ENCODE data around the gene OPRM1.

The OPRM1 gene

GRCh38 chr6:154106251-154106650, 67.2 kb downstream of the OPRM1 start:
- Mint-ChIP-seq H3K4me1 (ENCODE audit: low read depth) (no peaks in the 10 kb centered on the region), H3K36me3 (no peaks in the 10 kb centered on the region), H3K9me3 (ENCODE audit: low read depth) (no peaks in the 10 kb centered on the region), H3K27ac (no peak overlapping the region), H3K27me3 (peaks cover 13% of the 10 kb centered on the region), H3K4me3 (no peak overlapping the region)

- Mint-ChIP-seq H3K27me3 (peaks cover 4% of the 10 kb centered on the region), H3K9me3 (ENCODE audit: low read depth) (no peaks in the 10 kb centered on the region), H3K36me3 (no peaks in the 10 kb centered on the region), H3K4me3 (no peak overlapping the region), H3K4me1 (ENCODE audit: low read depth) (no peaks in the 10 kb centered on the region), H3K27ac (no peak overlapping the region)
Measured at GRCh38 chr6:154111025-154111424, 72.0 kb downstream of the OPRM1 start.

GRCh38 chr6:154112181-154112809, 73.3 kb downstream of the OPRM1 start:
- Mint-ChIP-seq H3K36me3 (no peaks in the 10 kb centered on the region), H3K4me1 (ENCODE audit: low read depth) (no peaks in the 10 kb centered on the region), H3K27me3 (peaks cover 4% of the 10 kb centered on the region), H3K4me3 (no peak overlapping the region), H3K27ac (no peak overlapping the region), H3K9me3 (ENCODE audit: low read depth) (no peaks in the 10 kb centered on the region)

- no peaks in the 10 kb centered on the region for H3K36me3 Mint-ChIP-seq
- no peak overlapping the region for H3K27ac Mint-ChIP-seq
- H3K4me3 Mint-ChIP-seq: no peak overlapping the region
- peaks cover under 1% of the 10 kb centered on the region for H3K27me3 Mint-ChIP-seq
- no peaks in the 10 kb centered on the region for H3K9me3 Mint-ChIP-seq (ENCODE audit: low read depth)
- no peaks in the 10 kb centered on the region for H3K4me1 Mint-ChIP-seq (ENCODE audit: low read depth)
Measured at GRCh38 chr6:154113392-154113791, 74.4 kb downstream of the OPRM1 start.

- peaks cover 8% of the 10 kb centered on the region for H3K27me3 Mint-ChIP-seq
- H3K9me3 Mint-ChIP-seq (ENCODE audit: low read depth): no peaks in the 10 kb centered on the region
- H3K4me1 Mint-ChIP-seq (ENCODE audit: low read depth): no peaks in the 10 kb centered on the region
- H3K36me3 Mint-ChIP-seq: no peaks in the 10 kb centered on the region
- H3K27ac Mint-ChIP-seq: no peak overlapping the region
- H3K4me3 Mint-ChIP-seq: no peak overlapping the region
Measured at GRCh38 chr6:154117485-154117884, 78.4 kb downstream of the OPRM1 start.

GRCh38 chr6:154122195-154122925, 83.3 kb downstream of the OPRM1 start:
- Mint-ChIP-seq H3K27ac (no peak overlapping the region), H3K4me3 (no peak overlapping the region), H3K27me3 (peaks cover 8% of the 10 kb centered on the region), H3K9me3 (ENCODE audit: low read depth) (no peaks in the 10 kb centered on the region), H3K4me1 (ENCODE audit: low read depth) (peaks cover 3% of the 10 kb centered on the region), H3K36me3 (no peaks in the 10 kb centered on the region)

GRCh38 chr6:154123155-154123956, 84.3 kb downstream of the OPRM1 start:
- peaks cover 8% of the 10 kb centered on the region for H3K27me3 Mint-ChIP-seq
- H3K4me1 Mint-ChIP-seq (ENCODE audit: low read depth): peaks cover 3% of the 10 kb centered on the region
- H3K27ac Mint-ChIP-seq: no peak overlapping the region
- no peak overlapping the region for H3K4me3 Mint-ChIP-seq
- H3K9me3 Mint-ChIP-seq (ENCODE audit: low read depth): no peaks in the 10 kb centered on the region
- H3K36me3 Mint-ChIP-seq: no peaks in the 10 kb centered on the region

GRCh38 chr6:154125421-154125820, 86.4 kb downstream of the OPRM1 start:
- peaks cover 3% of the 10 kb centered on the region for H3K4me1 Mint-ChIP-seq (ENCODE audit: low read depth)
- H3K4me3 Mint-ChIP-seq: no peak overlapping the region

GRCh38 chr6:154127657-154128056, 88.6 kb downstream of the OPRM1 start:
- no peak overlapping the region for H3K4me3 Mint-ChIP-seq
- H3K4me1 Mint-ChIP-seq (ENCODE audit: low read depth): peaks cover 3% of the 10 kb centered on the region
- no peak overlapping the region for H3K27ac Mint-ChIP-seq
- no peaks in the 10 kb centered on the region for H3K36me3 Mint-ChIP-seq
- H3K27me3 Mint-ChIP-seq: no peaks in the 10 kb centered on the region
- no peaks in the 10 kb centered on the region for H3K9me3 Mint-ChIP-seq (ENCODE audit: low read depth)

More at GRCh38 chr6:154125421-154125820, 86.4 kb downstream of the OPRM1 start:
- H3K27me3 Mint-ChIP-seq: peaks cover 8% of the 10 kb centered on the region
- no peak overlapping the region for H3K27ac Mint-ChIP-seq
- H3K9me3 Mint-ChIP-seq (ENCODE audit: low read depth): no peaks in the 10 kb centered on the region
- no peaks in the 10 kb centered on the region for H3K36me3 Mint-ChIP-seq

GRCh38 chr6:154134471-154135147, 95.6 kb downstream of the OPRM1 start:
- Mint-ChIP-seq H3K9me3 (ENCODE audit: low read depth) (no peaks in the 10 kb centered on the region), H3K36me3 (peaks cover 3% of the 10 kb centered on the region), H3K27ac (no peak overlapping the region), H3K4me1 (ENCODE audit: low read depth) (peaks cover 1% of the 10 kb centered on the region), H3K27me3 (peaks cover 2% of the 10 kb centered on the region), H3K4me3 (no peak overlapping the region)

GRCh38 chr6:154138793-154139192, 99.8 kb downstream of the OPRM1 start:
- Mint-ChIP-seq H3K4me3 (no peak overlapping the region), H3K9me3 (ENCODE audit: low read depth) (no peaks in the 10 kb centered on the region), H3K27ac (no peak overlapping the region), H3K27me3 (peaks cover 2% of the 10 kb centered on the region), H3K36me3 (peaks cover 2% of the 10 kb centered on the region), H3K4me1 (ENCODE audit: low read depth) (peaks cover 5% of the 10 kb centered on the region)

- H3K27me3 Mint-ChIP-seq: peaks cover 2% of the 10 kb centered on the region
- H3K4me1 Mint-ChIP-seq (ENCODE audit: low read depth): peaks cover 5% of the 10 kb centered on the region
Measured at GRCh38 chr6:154139892-154140291, 100.9 kb downstream of the OPRM1 start.

GRCh38 chr6:154140743-154141142, 101.7 kb downstream of the OPRM1 start:
- H3K27ac Mint-ChIP-seq: no peak overlapping the region
- no peaks in the 10 kb centered on the region for H3K9me3 Mint-ChIP-seq (ENCODE audit: low read depth)
- H3K4me1 Mint-ChIP-seq (ENCODE audit: low read depth): peaks cover 5% of the 10 kb centered on the region
- no peak overlapping the region for H3K4me3 Mint-ChIP-seq
- H3K36me3 Mint-ChIP-seq: peaks cover 2% of the 10 kb centered on the region
- H3K27me3 Mint-ChIP-seq: peaks cover 2% of the 10 kb centered on the region

More at GRCh38 chr6:154139892-154140291, 100.9 kb downstream of the OPRM1 start:
- Mint-ChIP-seq H3K4me3 (no peak overlapping the region), H3K9me3 (ENCODE audit: low read depth) (no peaks in the 10 kb centered on the region), H3K36me3 (peaks cover 2% of the 10 kb centered on the region), H3K27ac (no peak overlapping the region)

- Mint-ChIP-seq H3K4me3 (no peak overlapping the region), H3K27me3 (peaks cover 2% of the 10 kb centered on the region), H3K36me3 (peaks cover 5% of the 10 kb centered on the region), H3K4me1 (ENCODE audit: low read depth) (peaks cover 5% of the 10 kb centered on the region), H3K27ac (no peak overlapping the region), H3K9me3 (ENCODE audit: low read depth) (no peaks in the 10 kb centered on the region)
Measured at GRCh38 chr6:154143753-154144152, 104.7 kb downstream of the OPRM1 start.

Data from activated naive CD8-positive, alpha-beta T cell (primary cell).